ENCODE data around the gene PHLPP1. TPM values are rescaled to one million over a fixed set of nuclear protein-coding genes. Genes with fewer than 3 reads are reported as not detected.

Gene PHLPP1
- total and polyA plus RNA-seq, 2 of the 13 experiments (the other 11 are each of a cell fraction or from before 2014, with no cell fraction given) = 9.8 to 18.5 TPM

DNA sequence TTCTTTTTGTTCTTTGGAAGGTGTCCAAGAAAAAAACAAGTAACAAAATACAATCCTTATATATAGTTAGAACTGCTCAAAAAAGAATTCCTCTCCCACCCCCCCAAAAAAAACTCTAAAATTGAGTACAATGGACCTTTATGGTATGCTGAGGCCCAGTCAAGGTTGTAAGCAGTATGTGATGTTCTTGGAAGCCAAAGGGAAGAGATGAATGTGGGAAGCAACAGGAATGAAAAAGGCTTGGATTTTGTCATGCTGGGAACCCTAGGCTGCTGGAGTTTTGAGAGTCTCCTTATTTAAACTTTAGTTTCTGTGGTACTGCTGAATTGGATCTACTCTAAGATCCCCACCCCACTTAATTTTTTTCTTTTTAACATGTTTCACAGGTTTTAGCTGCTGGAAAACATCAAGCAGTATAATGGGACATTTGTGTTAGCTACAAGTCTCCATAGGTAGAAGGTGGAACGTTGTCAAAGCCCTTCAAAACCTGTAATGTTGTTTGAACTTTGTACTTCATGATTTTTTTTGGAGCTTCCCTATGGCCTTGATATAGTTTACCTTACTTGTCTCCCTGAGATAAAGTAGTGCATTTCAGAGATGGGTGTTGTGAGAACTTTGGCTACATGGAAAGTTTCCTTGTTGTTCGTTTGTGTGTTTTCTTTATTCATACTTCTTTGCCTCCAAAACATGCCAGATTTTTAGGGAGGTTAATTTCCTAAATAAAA is 57.7 kb downstream of the PHLPP1 start (continued):
- TF ChIP-seq SAFB2 (CRISPR knock-in tag; IDR thresholded peaks at IDR 0.05; ENCODE audit: borderline replicate concordance, low read depth) (no peak), FOXJ3 (CRISPR knock-in tag; IDR thresholded peaks at IDR 0.05; ENCODE audit: borderline replicate concordance) (peak; percentile 26; the same call in 1 of the 2 replicates), CREB1 (IDR thresholded peaks at IDR 0.05) (no peak), CREB1 (CRISPR knock-in tag; IDR thresholded peaks at IDR 0.05) (peak; percentile 53), ZNF331 (CRISPR knock-in tag; IDR thresholded peaks at IDR 0.05) (peak; percentile 32; the same call in 1 of the 2 replicates), ZNF607 (CRISPR knock-in tag; IDR thresholded peaks at IDR 0.05; ENCODE audit: borderline replicate concordance) (no peak), PPARG (CRISPR knock-in tag; conservative IDR thresholded peaks at IDR 0.05) (peak; percentile 80), SAP130 (CRISPR knock-in tag; IDR thresholded peaks at IDR 0.05; ENCODE audit: low read depth) (peak; percentile 58; the same call in 1 of the 2 replicates), ZNF589 (CRISPR knock-in tag; conservative IDR thresholded peaks at IDR 0.05) (no peak), ZNF792 (CRISPR knock-in tag; IDR thresholded peaks at IDR 0.05) (0 out of 2 replicates have a peak, but pooled peaks have one; percentile 37)
- TF ChIP-seq, protein P1, sequence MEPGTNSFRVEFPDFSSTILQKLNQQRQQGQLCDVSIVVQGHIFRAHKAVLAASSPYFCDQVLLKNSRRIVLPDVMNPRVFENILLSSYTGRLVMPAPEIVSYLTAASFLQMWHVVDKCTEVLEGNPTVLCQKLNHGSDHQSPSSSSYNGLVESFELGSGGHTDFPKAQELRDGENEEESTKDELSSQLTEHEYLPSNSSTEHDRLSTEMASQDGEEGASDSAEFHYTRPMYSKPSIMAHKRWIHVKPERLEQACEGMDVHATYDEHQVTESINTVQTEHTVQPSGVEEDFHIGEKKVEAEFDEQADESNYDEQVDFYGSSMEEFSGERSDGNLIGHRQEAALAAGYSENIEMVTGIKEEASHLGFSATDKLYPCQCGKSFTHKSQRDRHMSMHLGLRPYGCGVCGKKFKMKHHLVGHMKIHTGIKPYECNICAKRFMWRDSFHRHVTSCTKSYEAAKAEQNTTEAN (CRISPR knock-in tag; conservative IDR thresholded peaks at IDR 0.05) = no peak
- TF ChIP-seq, protein P2, sequence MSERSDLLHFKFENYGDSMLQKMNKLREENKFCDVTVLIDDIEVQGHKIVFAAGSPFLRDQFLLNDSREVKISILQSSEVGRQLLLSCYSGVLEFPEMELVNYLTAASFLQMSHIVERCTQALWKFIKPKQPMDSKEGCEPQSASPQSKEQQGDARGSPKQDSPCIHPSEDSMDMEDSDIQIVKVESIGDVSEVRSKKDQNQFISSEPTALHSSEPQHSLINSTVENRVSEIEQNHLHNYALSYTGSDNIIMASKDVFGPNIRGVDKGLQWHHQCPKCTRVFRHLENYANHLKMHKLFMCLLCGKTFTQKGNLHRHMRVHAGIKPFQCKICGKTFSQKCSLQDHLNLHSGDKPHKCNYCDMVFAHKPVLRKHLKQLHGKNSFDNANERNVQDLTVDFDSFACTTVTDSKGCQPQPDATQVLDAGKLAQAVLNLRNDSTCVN (CRISPR knock-in tag; IDR thresholded peaks at IDR 0.05; ENCODE audit: borderline replicate concordance) = no peak
- TF ChIP-seq, protein P3, sequence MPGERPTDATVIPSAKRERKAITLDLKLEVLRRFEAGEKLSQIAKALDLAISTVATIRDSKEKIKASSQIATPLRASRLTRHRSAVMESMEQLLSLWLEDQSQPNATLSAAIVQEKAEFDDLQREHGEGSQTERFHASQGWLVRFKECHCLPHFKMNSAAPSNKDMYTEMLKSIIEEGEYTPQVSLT (CRISPR knock-in tag; IDR thresholded peaks at IDR 0.05; ENCODE audit: borderline replicate concordance, low read depth) = no peak
- TF ChIP-seq, protein P4, sequence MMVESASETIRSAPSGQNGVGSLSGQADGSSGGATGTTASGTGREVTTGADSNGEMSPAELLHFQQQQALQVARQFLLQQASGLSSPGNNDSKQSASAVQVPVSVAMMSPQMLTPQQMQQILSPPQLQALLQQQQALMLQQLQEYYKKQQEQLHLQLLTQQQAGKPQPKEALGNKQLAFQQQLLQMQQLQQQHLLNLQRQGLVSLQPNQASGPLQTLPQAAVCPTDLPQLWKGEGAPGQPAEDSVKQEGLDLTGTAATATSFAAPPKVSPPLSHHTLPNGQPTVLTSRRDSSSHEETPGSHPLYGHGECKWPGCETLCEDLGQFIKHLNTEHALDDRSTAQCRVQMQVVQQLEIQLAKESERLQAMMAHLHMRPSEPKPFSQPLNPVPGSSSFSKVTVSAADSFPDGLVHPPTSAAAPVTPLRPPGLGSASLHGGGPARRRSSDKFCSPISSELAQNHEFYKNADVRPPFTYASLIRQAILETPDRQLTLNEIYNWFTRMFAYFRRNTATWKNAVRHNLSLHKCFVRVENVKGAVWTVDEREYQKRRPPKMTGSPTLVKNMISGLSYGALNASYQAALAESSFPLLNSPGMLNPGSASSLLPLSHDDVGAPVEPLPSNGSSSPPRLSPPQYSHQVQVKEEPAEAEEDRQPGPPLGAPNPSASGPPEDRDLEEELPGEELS (CRISPR knock-in tag; IDR thresholded peaks at IDR 0.05) = peak; percentile 52
- TF ChIP-seq, protein P5, sequence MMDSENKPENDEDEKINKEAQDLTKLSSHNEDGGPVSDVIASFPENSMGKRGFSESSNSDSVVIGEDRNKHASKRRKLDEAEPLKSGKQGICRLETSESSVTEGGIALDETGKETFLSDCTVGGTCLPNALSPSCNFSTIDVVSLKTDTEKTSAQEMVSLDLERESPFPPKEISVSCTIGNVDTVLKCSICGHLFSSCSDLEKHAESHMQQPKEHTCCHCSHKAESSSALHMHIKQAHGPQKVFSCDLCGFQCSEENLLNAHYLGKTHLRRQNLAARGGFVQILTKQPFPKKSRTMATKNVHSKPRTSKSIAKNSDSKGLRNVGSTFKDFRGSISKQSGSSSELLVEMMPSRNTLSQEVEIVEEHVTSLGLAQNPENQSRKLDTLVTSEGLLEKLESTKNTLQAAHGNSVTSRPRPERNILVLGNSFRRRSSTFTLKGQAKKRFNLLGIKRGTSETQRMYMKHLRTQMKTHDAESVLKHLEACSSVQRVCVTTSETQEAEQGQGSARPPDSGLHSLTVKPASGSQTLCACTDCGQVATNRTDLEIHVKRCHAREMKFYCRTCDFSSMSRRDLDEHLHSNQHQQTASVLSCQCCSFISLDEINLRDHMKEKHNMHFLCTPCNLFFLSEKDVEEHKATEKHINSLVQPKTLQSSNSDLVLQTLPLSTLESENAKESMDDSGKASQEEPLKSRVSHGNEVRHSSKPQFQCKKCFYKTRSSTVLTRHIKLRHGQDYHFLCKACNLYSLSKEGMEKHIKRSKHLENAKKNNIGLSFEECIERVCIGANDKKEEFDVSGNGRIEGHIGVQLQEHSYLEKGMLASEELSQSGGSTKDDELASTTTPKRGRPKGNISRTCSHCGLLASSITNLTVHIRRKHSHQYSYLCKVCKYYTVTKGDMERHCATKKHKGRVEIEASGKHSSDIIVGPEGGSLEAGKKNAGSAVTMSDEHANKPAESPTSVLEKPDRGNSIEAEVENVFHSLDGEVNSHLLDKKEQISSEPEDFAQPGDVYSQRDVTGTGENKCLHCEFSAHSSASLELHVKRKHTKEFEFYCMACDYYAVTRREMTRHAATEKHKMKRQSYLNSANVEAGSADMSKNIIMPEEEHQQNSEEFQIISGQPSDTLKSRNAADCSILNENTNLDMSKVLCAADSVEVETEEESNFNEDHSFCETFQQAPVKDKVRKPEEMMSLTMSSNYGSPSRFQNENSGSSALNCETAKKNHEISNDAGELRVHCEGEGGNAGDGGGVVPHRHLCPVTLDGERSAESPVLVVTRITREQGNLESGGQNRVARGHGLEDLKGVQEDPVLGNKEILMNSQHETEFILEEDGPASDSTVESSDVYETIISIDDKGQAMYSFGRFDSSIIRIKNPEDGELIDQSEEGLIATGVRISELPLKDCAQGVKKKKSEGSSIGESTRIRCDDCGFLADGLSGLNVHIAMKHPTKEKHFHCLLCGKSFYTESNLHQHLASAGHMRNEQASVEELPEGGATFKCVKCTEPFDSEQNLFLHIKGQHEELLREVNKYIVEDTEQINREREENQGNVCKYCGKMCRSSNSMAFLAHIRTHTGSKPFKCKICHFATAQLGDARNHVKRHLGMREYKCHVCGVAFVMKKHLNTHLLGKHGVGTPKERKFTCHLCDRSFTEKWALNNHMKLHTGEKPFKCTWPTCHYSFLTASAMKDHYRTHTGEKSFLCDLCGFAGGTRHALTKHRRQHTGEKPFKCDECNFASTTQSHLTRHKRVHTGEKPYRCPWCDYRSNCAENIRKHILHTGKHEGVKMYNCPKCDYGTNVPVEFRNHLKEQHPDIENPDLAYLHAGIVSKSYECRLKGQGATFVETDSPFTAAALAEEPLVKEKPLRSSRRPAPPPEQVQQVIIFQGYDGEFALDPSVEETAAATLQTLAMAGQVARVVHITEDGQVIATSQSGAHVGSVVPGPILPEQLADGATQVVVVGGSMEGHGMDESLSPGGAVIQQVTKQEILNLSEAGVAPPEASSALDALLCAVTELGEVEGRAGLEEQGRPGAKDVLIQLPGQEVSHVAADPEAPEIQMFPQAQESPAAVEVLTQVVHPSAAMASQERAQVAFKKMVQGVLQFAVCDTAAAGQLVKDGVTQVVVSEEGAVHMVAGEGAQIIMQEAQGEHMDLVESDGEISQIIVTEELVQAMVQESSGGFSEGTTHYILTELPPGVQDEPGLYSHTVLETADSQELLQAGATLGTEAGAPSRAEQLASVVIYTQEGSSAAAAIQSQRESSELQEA (CRISPR knock-in tag; IDR thresholded peaks at IDR 0.05; ENCODE audit: not compliant biosample characterization) = no peak
